Skeletal muscle tissue (tissue), 4 donors: ENCODE measurements around the gene MPRIP. TPM values are rescaled to one million over a fixed set of nuclear protein-coding genes. Genes with fewer than 3 reads are reported as not detected.

Experiments used
- H3K27ac ChIP-seq: one replicate; pipeline ENCODE4 v1.7.0; 2013; ENCODE audit warnings: mild to moderate bottlenecking, low read depth, low read length, inconsistent platforms
- H3K27me3 ChIP-seq, 3 donors: one replicate each; pipeline ENCODE4 v1.7.0; 2013; ENCODE audit warnings: low read length in 3 of 3; ENCODE audit not compliant: control insufficient read depth in 3 of 3, insufficient read depth in 3 of 3
- H3K36me3 ChIP-seq, 3 donors: one replicate each; pipeline ENCODE4 v1.7.0; 2013; ENCODE audit warnings: low read length in 3 of 3; ENCODE audit not compliant: control insufficient read depth in 3 of 3, insufficient read depth in 3 of 3
- H3K4me1 ChIP-seq, 3 donors: one replicate each; pipeline ENCODE4 v1.7.0; 2013; ENCODE audit warnings: low read length in 3 of 3, mild to moderate bottlenecking in 3 of 3; ENCODE audit not compliant: control insufficient read depth in 3 of 3, insufficient read depth in 3 of 3
- H3K4me3 ChIP-seq, 3 donors: one replicate each; pipeline ENCODE4 v1.7.0; 2013; ENCODE audit warnings: low read length in 3 of 3
- H3K9ac ChIP-seq, 3 donors: one replicate each; pipeline ENCODE4 v1.7.0; 2013; ENCODE audit warnings: low read length in 3 of 3, mild to moderate bottlenecking in 3 of 3, moderate library complexity in 2 of 3, low read depth in 1 of 3
- H3K9me3 ChIP-seq, 3 donors: one replicate each; pipeline ENCODE4 v1.7.0; 2013; ENCODE audit warnings: low read length in 3 of 3; ENCODE audit not compliant: control insufficient read depth in 3 of 3
- total RNA-seq: library from RNA; depleted of rRNA; stranded (reverse); fragments of >200 nt; gene quantifications from one replicate; pipeline ENCODE4 v1.2.3, GENCODE V29; 2014
- donor health status: Osteomylitis.

Gene MPRIP
- total RNA-seq, 1 donor from 2014 or later, result 79.3 TPM

DNA sequence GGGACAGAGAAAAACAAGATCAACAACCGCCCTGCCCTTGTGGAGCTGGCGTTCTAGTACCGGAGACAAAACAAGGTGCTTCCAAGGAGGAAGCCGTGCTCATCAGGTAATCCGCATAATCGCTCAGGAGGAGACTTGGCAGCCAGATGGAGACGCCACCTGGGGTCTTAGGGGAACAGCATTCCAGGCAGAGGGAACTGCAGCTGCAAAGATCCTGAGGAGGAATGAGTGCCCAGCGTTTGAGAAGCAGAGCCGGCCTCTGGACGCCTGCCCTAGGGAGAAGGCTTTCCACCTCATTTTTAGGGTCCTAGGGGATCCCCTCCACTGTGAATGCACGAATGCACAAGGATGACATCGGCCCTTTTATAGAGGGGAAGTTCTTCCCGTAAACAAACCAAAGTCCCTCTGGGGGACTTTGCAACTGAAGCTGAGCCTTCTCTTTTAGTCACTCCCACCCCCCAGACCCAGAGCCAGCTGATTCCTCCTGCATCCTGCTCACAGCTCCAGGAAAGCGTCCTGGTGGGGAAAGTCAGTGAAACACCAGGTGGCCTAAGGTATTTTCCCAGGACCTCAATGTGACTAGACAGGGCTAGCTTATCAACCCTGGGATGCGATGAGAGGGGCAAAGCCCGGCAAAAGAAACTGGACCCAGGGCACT lies 13.2 kb upstream of the MPRIP start:
- Histone ChIP-seq H3K27ac (no peak overlapping the region), H3K27me3 (no peaks in the 10 kb centered on the region), H3K9me3 (no peaks in the 10 kb centered on the region), H3K4me3 (no peak overlapping the region), H3K36me3 (no peaks in the 10 kb centered on the region), H3K9ac (no peak overlapping the region), H3K4me1 (peaks cover 20 to 33% (median 20%) of the 10 kb centered on the region in 3 donors)

DNA sequence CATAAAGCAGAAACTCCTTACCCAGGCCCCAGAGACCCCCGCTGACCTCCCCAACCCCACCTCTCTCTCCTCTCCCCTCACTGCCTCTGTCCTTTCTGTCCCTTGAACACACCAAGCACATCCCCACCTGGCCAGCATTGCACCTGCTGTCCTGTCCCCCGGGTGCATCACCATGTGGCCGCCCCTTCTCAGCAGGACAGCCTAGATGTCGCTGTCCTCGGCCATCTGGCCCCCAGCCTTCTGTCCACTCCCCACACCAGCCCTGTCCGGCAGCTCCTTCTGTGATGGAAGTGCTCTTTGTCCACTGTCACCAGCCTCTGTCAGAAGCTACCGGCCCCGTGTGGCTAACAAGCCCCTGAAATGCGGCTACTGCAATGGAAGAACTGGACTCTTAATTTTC lies 12.3 kb upstream of the MPRIP start:
- no peak overlapping the region for H3K9ac ChIP-seq
- H3K27me3 ChIP-seq, result no peaks in the 10 kb centered on the region
- H3K4me1 ChIP-seq, result peaks cover 20 to 33% (median 20%) of the 10 kb centered on the region in 3 donors
- H3K9me3 ChIP-seq, result no peaks in the 10 kb centered on the region
- no peak overlapping the region for H3K27ac ChIP-seq
- no peaks in the 10 kb centered on the region for H3K36me3 ChIP-seq
- no peak overlapping the region for H3K4me3 ChIP-seq

DNA sequence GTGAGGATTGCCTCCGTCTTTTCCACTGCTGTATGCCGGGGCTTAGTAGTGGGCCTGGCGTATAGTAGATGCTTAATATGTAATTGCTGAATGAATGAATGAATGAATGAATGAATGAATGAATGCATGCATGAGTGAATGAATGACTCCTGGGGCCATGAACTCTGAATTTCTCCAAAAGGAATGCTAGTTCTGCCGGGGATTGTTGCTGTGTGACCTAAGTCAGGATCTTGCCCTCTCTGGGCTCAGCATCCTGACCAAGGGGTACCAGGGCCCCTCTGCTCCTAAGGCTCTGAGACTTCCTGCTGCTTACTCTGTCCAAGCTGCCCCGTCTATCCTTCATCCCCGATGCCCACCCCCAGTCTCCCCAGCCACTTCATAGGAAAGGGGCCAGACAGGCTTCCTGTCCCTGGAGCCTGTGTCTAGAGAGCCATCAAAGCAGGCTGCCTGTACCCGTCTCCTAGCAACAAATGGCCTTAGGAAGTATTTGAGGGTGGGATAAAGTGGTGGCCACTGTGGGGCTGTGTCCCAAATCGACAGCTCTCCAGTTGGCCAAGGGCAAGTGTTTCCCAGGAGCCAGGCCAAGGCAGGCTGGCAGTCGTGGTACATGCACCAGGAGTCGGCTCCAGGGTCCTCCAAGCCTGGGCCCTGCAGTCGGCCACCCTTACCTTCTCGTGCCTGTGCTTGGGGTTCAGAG lies 11.6 kb upstream of the MPRIP start:
- no peaks in the 10 kb centered on the region for H3K27me3 ChIP-seq
- H3K27ac ChIP-seq, result no peak overlapping the region
- no peaks in the 10 kb centered on the region for H3K9me3 ChIP-seq
- H3K4me1 ChIP-seq, result peaks cover 18 to 31% (median 23%) of the 10 kb centered on the region in 3 donors
- H3K4me3 ChIP-seq, result no peak overlapping the region
- H3K36me3 ChIP-seq, result no peaks in the 10 kb centered on the region
- peak overlapping the region in 1 of 3 donors; percentile 16 for H3K9ac ChIP-seq

GRCh38 chr17:17032131-17032692 lies 10.0 kb upstream of the MPRIP start:
- H3K36me3 ChIP-seq, result no peaks in the 10 kb centered on the region
- no peaks in the 10 kb centered on the region for H3K27me3 ChIP-seq
- no peak overlapping the region for H3K4me3 ChIP-seq
- H3K9me3 ChIP-seq, result no peaks in the 10 kb centered on the region
- H3K4me1 ChIP-seq, result peaks cover 29 to 43% (median 39%) of the 10 kb centered on the region in 3 donors
- no peak overlapping the region for H3K27ac ChIP-seq
- peak overlapping the region in 2 of 3 donors; percentile 21 to 45 for H3K9ac ChIP-seq

GRCh38 chr17:17033466-17033865 lies 8.8 kb upstream of the MPRIP start:
- Histone ChIP-seq H3K4me3 (no peak overlapping the region), H3K9ac (no peak overlapping the region), H3K9me3 (no peaks in the 10 kb centered on the region), H3K27me3 (no peaks in the 10 kb centered on the region), H3K27ac (no peak overlapping the region), H3K36me3 (no peaks in the 10 kb centered on the region), H3K4me1 (peaks cover 26 to 40% (median 39%) of the 10 kb centered on the region in 3 donors)

- no peak overlapping the region for H3K4me3 ChIP-seq
- H3K27ac ChIP-seq, result no peak overlapping the region
- peaks cover 26 to 40% (median 37%) of the 10 kb centered on the region in 3 donors for H3K4me1 ChIP-seq
- H3K36me3 ChIP-seq, result no peaks in the 10 kb centered on the region
- H3K9ac ChIP-seq, result no peak overlapping the region
- H3K9me3 ChIP-seq, result no peaks in the 10 kb centered on the region
- no peaks in the 10 kb centered on the region for H3K27me3 ChIP-seq
Observed at GRCh38 chr17:17034026-17034425, 8.2 kb upstream of the MPRIP start.

DNA sequence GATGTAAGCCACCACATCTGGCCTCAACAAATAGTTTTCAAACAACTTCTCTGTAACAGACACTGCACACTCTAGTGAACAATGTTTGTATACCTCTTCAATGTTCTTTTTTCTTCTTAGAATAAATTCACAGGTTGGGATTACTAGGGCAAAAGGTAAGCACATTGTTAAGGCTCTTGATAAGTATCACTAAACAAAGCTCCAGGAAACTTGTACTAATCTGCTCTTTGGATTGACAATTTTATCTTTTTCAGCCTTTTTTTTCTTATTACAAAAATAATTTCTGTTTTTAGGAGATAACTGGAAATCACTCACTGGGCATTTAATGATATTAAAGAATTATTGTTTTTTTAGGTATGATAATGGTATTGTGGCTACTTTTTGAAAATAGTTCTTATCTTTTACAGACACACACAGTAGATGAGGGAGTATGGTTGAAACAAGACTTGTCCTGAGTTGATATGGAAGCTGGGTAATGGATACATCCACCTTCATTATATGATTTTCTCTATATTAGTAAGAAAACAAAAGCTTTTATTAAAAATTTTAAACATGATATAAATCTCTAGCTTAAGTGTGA lies 7.7 kb upstream of the MPRIP start:
- H3K9me3 ChIP-seq, result no peaks in the 10 kb centered on the region
- H3K4me1 ChIP-seq, result peaks cover 26 to 40% (median 37%) of the 10 kb centered on the region in 3 donors
- no peak overlapping the region for H3K9ac ChIP-seq
- H3K36me3 ChIP-seq, result no peaks in the 10 kb centered on the region
- H3K27me3 ChIP-seq, result no peaks in the 10 kb centered on the region
- H3K4me3 ChIP-seq, result no peak overlapping the region
- no peak overlapping the region for H3K27ac ChIP-seq

GRCh38 chr17:17035490-17035889 lies 6.8 kb upstream of the MPRIP start:
- Histone ChIP-seq H3K4me3 (no peak overlapping the region), H3K36me3 (no peaks in the 10 kb centered on the region), H3K27ac (peak overlapping the region; percentile 73), H3K9ac (peak overlapping the region in 1 of 3 donors; percentile 27), H3K27me3 (no peaks in the 10 kb centered on the region), H3K4me1 (peaks cover 26 to 40% (median 37%) of the 10 kb centered on the region in 3 donors), H3K9me3 (no peaks in the 10 kb centered on the region)

DNA sequence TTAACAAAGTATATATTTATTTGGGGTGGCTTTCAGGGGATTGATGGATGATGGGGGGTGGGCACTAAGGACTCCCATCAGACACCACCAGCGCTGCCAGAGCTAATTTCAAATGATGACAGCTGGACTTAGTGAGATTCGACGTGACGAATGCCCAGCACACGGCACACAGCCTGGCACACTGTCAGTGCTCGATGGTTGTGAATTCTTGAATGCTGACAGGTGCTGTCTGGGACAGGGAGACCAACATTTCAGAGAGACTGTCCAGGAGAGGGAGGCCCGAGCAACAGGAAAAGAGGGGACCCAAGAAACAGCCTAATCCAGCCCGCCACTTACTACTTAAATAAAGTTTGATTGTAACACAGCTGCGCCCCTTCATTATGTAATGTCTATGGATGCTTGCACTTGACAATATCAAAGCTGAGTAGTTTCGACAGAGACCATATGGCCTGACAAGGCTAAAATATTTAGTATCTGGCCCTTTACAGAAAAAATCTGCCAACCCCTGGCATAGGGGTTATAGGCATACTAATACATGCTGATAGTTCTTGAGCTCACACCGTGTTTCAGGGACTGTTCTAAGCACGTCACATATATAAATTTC lies 6.2 kb upstream of the MPRIP start:
- H3K9me3 ChIP-seq, result no peaks in the 10 kb centered on the region
- H3K4me1 ChIP-seq, result peaks cover 25 to 38% (median 34%) of the 10 kb centered on the region in 3 donors
- H3K27ac ChIP-seq, result peak overlapping the region; percentile 73
- H3K4me3 ChIP-seq, result peak overlapping the region in 1 of 3 donors; percentile 52
- H3K9ac ChIP-seq, result peak overlapping the region; percentile 22 to 68 (median 36)
- H3K27me3 ChIP-seq, result no peaks in the 10 kb centered on the region
- H3K36me3 ChIP-seq, result no peaks in the 10 kb centered on the region
